ENCODE measurements around the gene SELPLG. TPM values are rescaled to one million over a fixed set of nuclear protein-coding genes. Genes with fewer than 3 reads are reported as not detected.

The SELPLG gene
- total RNA-seq: 1 to 10 TPM; 2.6 to 5.3 TPM

DNA sequence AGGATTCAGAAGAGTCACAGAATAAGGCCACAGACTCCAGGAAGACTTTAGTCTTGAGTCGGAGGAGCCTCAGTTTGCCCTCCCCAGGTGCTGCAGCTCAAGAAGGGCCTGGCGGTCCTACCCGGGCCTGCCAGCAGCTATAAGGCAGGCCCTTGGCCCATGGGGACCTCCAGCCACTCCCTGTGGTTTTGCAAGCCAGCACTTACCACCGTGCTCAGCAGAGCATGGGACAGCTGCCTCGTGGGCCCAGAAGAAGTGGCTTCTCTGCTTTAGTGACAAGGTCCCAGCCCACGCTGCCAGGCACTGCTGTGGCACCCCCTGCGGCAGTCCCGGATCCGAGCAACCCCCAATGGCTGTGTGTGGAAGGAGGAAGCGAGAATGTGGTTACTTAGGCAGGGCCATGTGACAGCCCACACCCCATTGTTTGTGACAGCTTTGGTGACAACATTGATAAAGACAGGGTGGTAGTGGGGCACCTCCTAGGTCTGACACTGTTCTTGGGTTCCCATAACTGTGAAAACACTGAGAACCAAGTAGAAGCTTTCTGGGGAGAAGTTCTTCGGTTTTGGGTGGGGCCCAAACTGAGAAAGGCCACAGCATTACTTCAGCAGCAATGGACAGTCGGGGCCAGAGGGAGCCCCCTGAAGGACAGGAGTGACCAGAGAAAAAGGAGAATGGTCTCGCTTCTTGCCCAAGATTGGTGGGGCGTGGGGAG lies at the start of gene SELPLG:
Gene SELPLG, minus strand, starts transcription at position 361 of the 715 bp plus-strand sequence. CDS start 9,587 bp downstream, outside the sequence.
- no peak for TF ChIP-seq POLR2AphosphoS5 (IDR thresholded peaks at IDR 0.05)
- no peak for TF ChIP-seq POLR2A (IDR thresholded peaks at IDR 0.05)
- TF ChIP-seq CTCF (IDR thresholded peaks at IDR 0.05): no peak
- 78% methylated on average over 14 of the region's 14 CpGs for WGBS
- Histone ChIP-seq H3K36me3 (no peaks in the 10 kb centered on the region), H3K27ac (no peak within 1 kb of the TSS), H3K4me1 (replicated peaks) (no peaks in the 10 kb centered on the region), H3K9me3 (no peaks in the 10 kb centered on the region), H3K4me3 (peak within 1 kb of the TSS in 1 of 2 donors; percentile 12), H3K27me3 (replicated peaks; ENCODE audit: insufficient read depth) (no peaks in the 10 kb centered on the region)
- intact Hi-C loops (cut with DNase I): no loop called here
- no peak for DNase-seq (ENCODE audit: low spot score)

GRCh38 chr12:108681317-108681716 lies 47.6 kb upstream of the SELPLG start:
- intact Hi-C loops (cut with DNase I): no loop called here
- DNase-seq (ENCODE audit: low spot score): no peak
- 92% methylated on average over 1 of the region's 1 CpG for WGBS
- Histone ChIP-seq H3K36me3 (no peaks in the 10 kb centered on the region), H3K9me3 (no peaks in the 10 kb centered on the region), H3K27me3 (replicated peaks; ENCODE audit: insufficient read depth) (no peaks in the 10 kb centered on the region), H3K4me1 (replicated peaks) (no peaks in the 10 kb centered on the region), H3K4me3 (no peak overlapping the region), H3K27ac (no peak overlapping the region)
- no peak for TF ChIP-seq POLR2AphosphoS5 (IDR thresholded peaks at IDR 0.05)
- no peak for TF ChIP-seq POLR2A (IDR thresholded peaks at IDR 0.05)
- no peak for TF ChIP-seq CTCF (IDR thresholded peaks at IDR 0.05)

GRCh38 chr12:108679106-108679681 lies 45.5 kb upstream of the SELPLG start:
- Histone ChIP-seq H3K4me3 (no peak overlapping the region), H3K36me3 (no peaks in the 10 kb centered on the region), H3K4me1 (replicated peaks) (no peaks in the 10 kb centered on the region), H3K9me3 (no peaks in the 10 kb centered on the region), H3K27me3 (replicated peaks; ENCODE audit: insufficient read depth) (no peaks in the 10 kb centered on the region), H3K27ac (no peak overlapping the region)
- 88% methylated on average over 1 of the region's 1 CpG for WGBS
- no peak for DNase-seq (ENCODE audit: low spot score)
- TF ChIP-seq CTCF (IDR thresholded peaks at IDR 0.05): no peak
- no peak for TF ChIP-seq POLR2A (IDR thresholded peaks at IDR 0.05)
- no peak for TF ChIP-seq POLR2AphosphoS5 (IDR thresholded peaks at IDR 0.05)
- intact Hi-C loops (cut with DNase I): no loop called here

- Histone ChIP-seq H3K27ac (no peak overlapping the region), H3K4me1 (replicated peaks) (no peaks in the 10 kb centered on the region), H3K4me3 (no peak overlapping the region), H3K36me3 (no peaks in the 10 kb centered on the region), H3K9me3 (no peaks in the 10 kb centered on the region), H3K27me3 (replicated peaks; ENCODE audit: insufficient read depth) (no peaks in the 10 kb centered on the region)
- DNase-seq (ENCODE audit: low spot score): no peak
- intact Hi-C loops (cut with DNase I): no loop called here
- WGBS: 85% methylated on average over 9 of the region's 9 CpGs
- TF ChIP-seq POLR2A (IDR thresholded peaks at IDR 0.05) (no peak), POLR2AphosphoS5 (IDR thresholded peaks at IDR 0.05) (no peak), CTCF (IDR thresholded peaks at IDR 0.05) (no peak)
Measured at GRCh38 chr12:108678104-108678730, 44.5 kb upstream of the SELPLG start.

Measured in prostate gland (tissue), 2 donors.